ENCODE measurements around the gene ASTN2. TPM values are rescaled to one million over a fixed set of nuclear protein-coding genes. Genes with fewer than 3 reads are reported as not detected.

The ASTN2 gene
- total and polyA plus RNA-seq, 2 donors (not counting 3 experiments of a cell fraction or from before 2014, with no cell fraction given) = 1.0 to 1.9 TPM

GRCh38 chr9:117030254-117030768, 384.5 kb downstream of the ASTN2 start:
- POLR2A ChIA-PET = no interaction called here
- intact Hi-C loops (cut with micrococcal nuclease) = no loop called here
- no TSS peak for BruUV-seq (replicated peaks)

More at GRCh38 chr9:117030254-117030768, 384.5 kb downstream of the ASTN2 start:
- CTCF ChIA-PET = no interaction called here
- H3K36me3 ChIP-seq (ENCODE audit: control insufficient read depth in 2 of 2, extremely low read depth in 1 of 2, insufficient read depth in 2 of 2, low read length in 2 of 2) = no peaks in the 10 kb centered on the region
- no peak overlapping the region for H2AFZ ChIP-seq (ENCODE audit: low read depth, low read length)
- H3K27me3 ChIP-seq (ENCODE audit: control insufficient read depth in 2 of 2, insufficient read depth in 2 of 2, low read length in 2 of 2) = no peaks in the 10 kb centered on the region
- FAIRE-seq = no peak
- TF ChIP-seq JUN (IDR thresholded peaks at IDR 0.05; ENCODE audit: borderline replicate concordance, insufficient read depth, insufficient read length, low read depth) = no peak
- TF ChIP-seq, protein P1, sequence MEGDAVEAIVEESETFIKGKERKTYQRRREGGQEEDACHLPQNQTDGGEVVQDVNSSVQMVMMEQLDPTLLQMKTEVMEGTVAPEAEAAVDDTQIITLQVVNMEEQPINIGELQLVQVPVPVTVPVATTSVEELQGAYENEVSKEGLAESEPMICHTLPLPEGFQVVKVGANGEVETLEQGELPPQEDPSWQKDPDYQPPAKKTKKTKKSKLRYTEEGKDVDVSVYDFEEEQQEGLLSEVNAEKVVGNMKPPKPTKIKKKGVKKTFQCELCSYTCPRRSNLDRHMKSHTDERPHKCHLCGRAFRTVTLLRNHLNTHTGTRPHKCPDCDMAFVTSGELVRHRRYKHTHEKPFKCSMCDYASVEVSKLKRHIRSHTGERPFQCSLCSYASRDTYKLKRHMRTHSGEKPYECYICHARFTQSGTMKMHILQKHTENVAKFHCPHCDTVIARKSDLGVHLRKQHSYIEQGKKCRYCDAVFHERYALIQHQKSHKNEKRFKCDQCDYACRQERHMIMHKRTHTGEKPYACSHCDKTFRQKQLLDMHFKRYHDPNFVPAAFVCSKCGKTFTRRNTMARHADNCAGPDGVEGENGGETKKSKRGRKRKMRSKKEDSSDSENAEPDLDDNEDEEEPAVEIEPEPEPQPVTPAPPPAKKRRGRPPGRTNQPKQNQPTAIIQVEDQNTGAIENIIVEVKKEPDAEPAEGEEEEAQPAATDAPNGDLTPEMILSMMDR (IDR thresholded peaks at IDR 0.05; ENCODE audit: extremely low read depth in 1 of 2, insufficient read depth in 1 of 2, low read depth in 1 of 2, low read length in 2 of 2) = no peak
- TF ChIP-seq GATA2 (IDR thresholded peaks at IDR 0.05; ENCODE audit: insufficient read depth, insufficient read length, low read depth, low read length) = no peak
- no peak for TF ChIP-seq POLR2A (IDR thresholded peaks at IDR 0.05; ENCODE audit: low read depth, low read length)
- no peak for TF ChIP-seq FOS (IDR thresholded peaks at IDR 0.05; ENCODE audit: borderline replicate concordance, insufficient read depth, low read length)
- TF ChIP-seq POLR2AphosphoS5 (IDR thresholded peaks at IDR 0.05; ENCODE audit: insufficient read depth, low read depth, low read length) = no peak
- TF ChIP-seq MAX (IDR thresholded peaks at IDR 0.05; ENCODE audit: insufficient read depth, insufficient read length) = no peak
- no peak for TF ChIP-seq EZH2 (IDR thresholded peaks at IDR 0.05; ENCODE audit: borderline replicate concordance, low read depth, low read length, severe bottlenecking)
- no peak for TF ChIP-seq MYC (IDR thresholded peaks at IDR 0.05; ENCODE audit: low read depth, low read length)
- H3K4me1 ChIP-seq (ENCODE audit: control insufficient read depth, extremely low read depth, insufficient read depth, low read length) = no peaks in the 10 kb centered on the region
- H3K4me3 ChIP-seq (replicated peaks in 1 of 3; ENCODE audit: insufficient read depth in 1 of 3, low read depth in 1 of 3, low read length in 3 of 3) = no peak overlapping the region
- dilution Hi-C loops (cut with MboI; ENCODE audit: extremely low pct_ligation_motif_present, low sequenced_read_pairs) = no loop called here
- H4K20me1 ChIP-seq (replicated peaks; ENCODE audit: control insufficient read depth, extremely low read depth, insufficient read depth, low read length) = no peaks in the 10 kb centered on the region
- H3K79me2 ChIP-seq (ENCODE audit: control insufficient read depth, insufficient read depth, low read length) = no peaks in the 10 kb centered on the region
- no peak for DNase-seq (ENCODE audit: low read depth, low spot score)
- no peaks in the 10 kb centered on the region for H3K9me1 ChIP-seq (replicated peaks; ENCODE audit: control insufficient read depth, extremely low read depth, insufficient read depth, low read length)
- H3K9me3 ChIP-seq (replicated peaks; ENCODE audit: control insufficient read depth, insufficient read depth, low read length) = peaks cover 6% of the 10 kb centered on the region
- H3K27ac ChIP-seq (ENCODE audit: insufficient read depth, low read depth, low read length) = no peak overlapping the region
- H3K9ac ChIP-seq (replicated peaks; ENCODE audit: extremely low read depth, insufficient read depth, low read length) = no peak overlapping the region
- H3K4me2 ChIP-seq (ENCODE audit: insufficient read depth, low read length) = no peak overlapping the region

All from endothelial cell of umbilical vein (primary cell).